H9 (cell line): Measurements from ENCODE around the gene SPIN2B. TPM values are rescaled to one million over a fixed set of nuclear protein-coding genes. Genes with fewer than 3 reads are reported as not detected.
"Not testable (repeated sequence)": the region's sequence is repeated elsewhere in the genome, so short reads cannot be mapped to it uniquely, and the experiment has no call there.

Experiments used
- DNase-seq: peaks from one replicate; pipeline ENCODE4 v3.0.0-alpha.2; 2017
- H2AFZ ChIP-seq: one replicate; pipeline ENCODE4 v1.6.1; 2013; ENCODE audit warnings: mild to moderate bottlenecking, low read length, control low read depth, moderate library complexity
- H2AK5ac ChIP-seq: 2 replicates; pipeline ENCODE4 v1.6.1; 2013; ENCODE audit warnings: low read length, control low read depth, mixed read lengths; ENCODE audit not compliant: insufficient read length
- H2BK120ac ChIP-seq: one replicate; pipeline ENCODE4 v1.6.1; 2013; ENCODE audit warnings: low read depth, mild to moderate bottlenecking, low read length, control low read depth, inconsistent platforms; ENCODE audit not compliant: poor library complexity, severe bottlenecking
- H2BK12ac ChIP-seq: 2 replicates; pipeline ENCODE4 v1.6.1; 2013; ENCODE audit warnings: low read length, control low read depth, mixed read lengths, low read depth; ENCODE audit not compliant: insufficient read length
- H2BK15ac ChIP-seq: 2 replicates; pipeline ENCODE4 v1.6.1; 2013; ENCODE audit warnings: low read depth, low read length, control low read depth
- H2BK20ac ChIP-seq: one replicate; pipeline ENCODE4 v1.6.1; 2013; ENCODE audit warnings: low read depth, mild to moderate bottlenecking, low read length, control low read depth, inconsistent platforms; ENCODE audit not compliant: poor library complexity, severe bottlenecking
- H2BK5ac ChIP-seq: 2 replicates; pipeline ENCODE4 v1.6.1; 2013; ENCODE audit warnings: low read length, control low read depth, mixed read lengths; ENCODE audit not compliant: insufficient read length
- H3K14ac ChIP-seq: 2 replicates; pipeline ENCODE4 v1.6.1; 2013; ENCODE audit warnings: low read length, control low read depth; ENCODE audit not compliant: insufficient read depth
- H3K18ac ChIP-seq: 2 replicates; pipeline ENCODE4 v1.6.1; 2013; ENCODE audit warnings: low read depth, mild to moderate bottlenecking, mixed read lengths, low read length, control low read depth; ENCODE audit not compliant: insufficient read length
- H3K23ac ChIP-seq: 2 replicates; pipeline ENCODE4 v1.6.1; 2013; ENCODE audit warnings: low read length, control low read depth, mixed read lengths, low read depth; ENCODE audit not compliant: insufficient read length
- H3K23me2 ChIP-seq: 2 replicates; pipeline ENCODE4 v1.6.1; 2013; ENCODE audit warnings: low read depth, mild to moderate bottlenecking, mixed read lengths, low read length, control low read depth; ENCODE audit not compliant: insufficient read length, poor library complexity, severe bottlenecking
- H3K27ac ChIP-seq: 2 replicates; pipeline ENCODE4 v1.5.1; 2013; ENCODE audit warnings: low read length, control low read depth, mixed read lengths, low read depth; ENCODE audit not compliant: insufficient read length
- H3K27me3 ChIP-seq: 2 replicates; pipeline ENCODE4 v1.6.1; 2013; ENCODE audit warnings: low read length, control low read depth, inconsistent platforms; ENCODE audit not compliant: insufficient read depth
- H3K4ac ChIP-seq: 2 replicates; pipeline ENCODE4 v1.6.1; 2013; ENCODE audit warnings: low read depth, mild to moderate bottlenecking, control low read depth, inconsistent platforms, low read length, moderate library complexity
- H3K4me1 ChIP-seq: 2 replicates; pipeline ENCODE4 v1.6.1; 2013; ENCODE audit warnings: low read length, control low read depth, inconsistent platforms; ENCODE audit not compliant: insufficient read depth
- H3K4me2 ChIP-seq: 2 replicates; pipeline ENCODE4 v1.6.1; 2013; ENCODE audit warnings: low read length, control low read depth, mixed read lengths; ENCODE audit not compliant: insufficient read length, insufficient read depth
- H3K56ac ChIP-seq: 2 replicates; pipeline ENCODE4 v1.6.1; 2013; ENCODE audit warnings: low read depth, mild to moderate bottlenecking, mixed read lengths, low read length, control low read depth; ENCODE audit not compliant: insufficient read length
- H3K79me1 ChIP-seq: 2 replicates; pipeline ENCODE4 v1.6.1; 2013; ENCODE audit warnings: low read depth, mild to moderate bottlenecking, moderate library complexity, low read length, control low read depth, inconsistent platforms; ENCODE audit not compliant: insufficient read depth, poor library complexity, severe bottlenecking
- H3K79me2 ChIP-seq: 2 replicates; pipeline ENCODE4 v1.6.1; 2013; ENCODE audit warnings: low read length, control low read depth, inconsistent platforms; ENCODE audit not compliant: insufficient read depth
- H3K9ac ChIP-seq: 2 replicates; pipeline ENCODE4 v1.6.1; 2013; ENCODE audit warnings: low read length, control low read depth, mixed read lengths; ENCODE audit not compliant: insufficient read length; ENCODE audit errors: extremely low read depth
- H3K9me3 ChIP-seq: one replicate; pipeline ENCODE4 v1.6.1; 2013; ENCODE audit warnings: low read depth, low read length, inconsistent platforms; ENCODE audit not compliant: control insufficient read depth
- H3T11ph ChIP-seq: one replicate; pipeline ENCODE4 v1.6.1; 2013; ENCODE audit warnings: mild to moderate bottlenecking, low read length, control low read depth, inconsistent platforms
- H4K20me1 ChIP-seq: one replicate; pipeline ENCODE4 v1.6.1; 2013; ENCODE audit not compliant: control insufficient read depth, insufficient read length, insufficient read depth
- H4K5ac ChIP-seq: 2 replicates; pipeline ENCODE4 v1.6.1; 2013; ENCODE audit warnings: low read depth, mild to moderate bottlenecking, mixed read lengths, low read length, control low read depth; ENCODE audit not compliant: insufficient read length
- H4K8ac ChIP-seq: replicated peaks from 2 replicates; pipeline ENCODE4 v1.6.1; 2013; ENCODE audit warnings: low read length, control low read depth, mixed read lengths, low read depth; ENCODE audit not compliant: insufficient read length
- H4K91ac ChIP-seq: 2 replicates; pipeline ENCODE4 v1.6.1; 2013; ENCODE audit warnings: low read depth, mild to moderate bottlenecking, moderate library complexity, mixed read lengths, low read length, control low read depth; ENCODE audit not compliant: insufficient read length
- H3K27ac Mint-ChIP-seq, 3 experiments: 2 replicates in 2 of 3; 3 replicates in 1 of 3; pipeline ENCODE4 v1.8.0; 2020 to 2021; ENCODE audit warnings: mixed read lengths in 3 of 3, mild to moderate bottlenecking in 1 of 3, moderate library complexity in 1 of 3
- H3K27me3 Mint-ChIP-seq: 2 replicates; pipeline ENCODE4 v1.8.0; 2021; ENCODE audit warnings: low read depth, mild to moderate bottlenecking, moderate library complexity, mixed read lengths
- H3K36me3 Mint-ChIP-seq, 3 experiments: 2 replicates in 2 of 3; 3 replicates in 1 of 3; pipeline ENCODE4 v1.8.0; 2020 to 2021; ENCODE audit warnings: low read depth in 3 of 3, mixed read lengths in 3 of 3; ENCODE audit not compliant: insufficient read depth in 1 of 3
- H3K4me1 Mint-ChIP-seq, 2 experiments: 2 replicates each; pipeline ENCODE4 v1.8.0; 2020; ENCODE audit warnings: mixed read lengths in 2 of 2
- H3K4me3 Mint-ChIP-seq, 2 experiments: 2 replicates in 1 of 2; 3 replicates in 1 of 2; pipeline ENCODE4 v1.8.0; 2020 to 2021; ENCODE audit warnings: mild to moderate bottlenecking in 2 of 2, mixed read lengths in 2 of 2, moderate library complexity in 1 of 2
- H3K9me3 Mint-ChIP-seq, 2 experiments: 2 replicates in 1 of 2; 3 replicates in 1 of 2; pipeline ENCODE4 v1.8.0; 2020; ENCODE audit warnings: mild to moderate bottlenecking in 2 of 2, mixed read lengths in 2 of 2, moderate library complexity in 1 of 2
- CTCF ChIP-seq: fragments of 200-600 bp; sonication (generic); conservative IDR thresholded peaks from 3 replicates; pipeline ENCODE4 v1.8.0; 2021; ENCODE audit warnings: antibody characterized with exemption, mild to moderate bottlenecking
- WGBS: extraction: QIAGEN DNeasy Blood & Tissue Kit; methylation state at CpG from one replicate; pipeline ENCODE4 v1.1.7; 2013; ENCODE audit warnings: missing lambda C conversion rate, low lambda C conversion rate, mixed read lengths; ENCODE audit not compliant: insufficient read length; ENCODE audit errors: extremely low coverage; 5-methylcytosine and 5-hydroxymethylcytosine counted together
- total RNA-seq: library from RNA; stranded (reverse); gene quantifications from 2 replicates; pipeline ENCODE4 v1.2.1, GENCODE V29; 2021

Gene SPIN2B
- total RNA-seq, 1 experiment from 2014 or later: 15.0 TPM

GRCh38 chrX:57133706-57134105, 12.4 kb upstream of the SPIN2B start:
- no peak overlapping the region for H3K4me2 ChIP-seq
- Mint-ChIP-seq H3K36me3 (peaks cover 0 to 26% (median 16%) of the 10 kb centered on the region in 3 experiments; a peak in 6 of 7 replicates), H3K4me1 (peaks cover 14 to 18% of the 10 kb centered on the region in 2 experiments), H3K27me3 (peaks cover 3% of the 10 kb centered on the region; the same call in 1 of the 2 replicates), H3K9me3 (peaks cover 46 to 63% of the 10 kb centered on the region in 2 experiments), H3K4me3 (no peak overlapping the region), H3K27ac (no peak overlapping the region)
- H2BK20ac ChIP-seq: no peak overlapping the region
- no peak overlapping the region for H3K9ac ChIP-seq
- H3K27me3 ChIP-seq: no peaks in the 10 kb centered on the region
- H2AK5ac ChIP-seq: no peak overlapping the region
- no peak overlapping the region for H3K23ac ChIP-seq
- no peaks in the 10 kb centered on the region for H3K79me2 ChIP-seq
- WGBS: no CpG with 5 or more reads among the region's 4 CpGs
- H2AFZ ChIP-seq: no peak overlapping the region
- no peaks in the 10 kb centered on the region for H3K79me1 ChIP-seq
- no peak overlapping the region for H4K91ac ChIP-seq
- H2BK120ac ChIP-seq: no peak overlapping the region
- H3K18ac ChIP-seq: no peak overlapping the region
- TF ChIP-seq CTCF: no peak
- no peaks in the 10 kb centered on the region for H4K20me1 ChIP-seq
- H3K56ac ChIP-seq: no peak overlapping the region
- no peak overlapping the region for H3K27ac ChIP-seq
- no peak overlapping the region for H4K8ac ChIP-seq
- peaks cover 10% of the 10 kb centered on the region for H3K9me3 ChIP-seq
- no peak overlapping the region for H2BK5ac ChIP-seq
- DNase-seq: no peak
- H3T11ph ChIP-seq: no peak overlapping the region
- H3K14ac ChIP-seq: no peak overlapping the region
- H3K4ac ChIP-seq: no peak overlapping the region
- peaks cover 3% of the 10 kb centered on the region for H3K23me2 ChIP-seq
- no peak overlapping the region for H4K5ac ChIP-seq
- H2BK12ac ChIP-seq: no peak overlapping the region
- no peak overlapping the region for H2BK15ac ChIP-seq
- no peaks in the 10 kb centered on the region for H3K4me1 ChIP-seq

- H4K20me1 ChIP-seq, H2BK20ac ChIP-seq, H2BK5ac ChIP-seq, H3K4me1 ChIP-seq, H2AK5ac ChIP-seq, H2BK120ac ChIP-seq, H3K27me3 ChIP-seq, H3K56ac ChIP-seq, H2AFZ ChIP-seq, H3K27ac ChIP-seq, H2BK15ac ChIP-seq, H3T11ph ChIP-seq, H3K4ac ChIP-seq, H4K91ac ChIP-seq, H2BK12ac ChIP-seq, H3K79me1 ChIP-seq, H3K4me2 ChIP-seq, H3K4me3 Mint-ChIP-seq, H3K23ac ChIP-seq, H3K79me2 ChIP-seq, H3K23me2 ChIP-seq, H4K5ac ChIP-seq, H3K18ac ChIP-seq, H3K14ac ChIP-seq, H3K27me3 Mint-ChIP-seq, H4K8ac ChIP-seq, H3K9ac ChIP-seq, H3K27ac Mint-ChIP-seq, DNase-seq: not testable (repeated sequence)
- Mint-ChIP-seq H3K36me3 (peaks cover 0 to 27% (median 16%) of the 10 kb centered on the region in 3 experiments; a peak in 6 of 7 replicates), H3K4me1 (peaks cover 11 to 14% of the 10 kb centered on the region in 2 experiments), H3K9me3 (peaks cover 45 to 61% of the 10 kb centered on the region in 2 experiments)
- no CpG with 5 or more reads among the region's 4 CpGs for WGBS
- H3K9me3 ChIP-seq: peaks cover 10% of the 10 kb centered on the region
These were observed 11.9 kb upstream of the SPIN2B start for GRCh38 chrX:57133284-57133683.
